Measurements from ENCODE around the gene FBXO39.
"Not testable (repeated sequence)": the region's sequence is repeated elsewhere in the genome, so short reads cannot be mapped to it uniquely, and the experiment has no call there.

Gene FBXO39

GRCh38 chr17:6772016-6772415 lies 4.0 kb upstream of the FBXO39 start:
- Histone ChIP-seq H3K36me3 (ENCODE audit: insufficient read depth, low read length) (no peaks in the 10 kb centered on the region), H3K9ac (ENCODE audit: low read depth, low read length) (no peak overlapping the region), H3K9me3 (ENCODE audit: control insufficient read depth, insufficient read depth, low read length) (peaks cover 12% of the 10 kb centered on the region), H3K4me1 (ENCODE audit: insufficient read depth, low read length) (no peaks in the 10 kb centered on the region)

GRCh38 chr17:6774906-6775305 lies 1.1 kb upstream of the FBXO39 start:
- not testable (repeated sequence) for H3K9ac ChIP-seq (ENCODE audit: low read depth, low read length); H3K4me1 ChIP-seq (ENCODE audit: insufficient read depth, low read length); H3K9me3 ChIP-seq (ENCODE audit: control insufficient read depth, insufficient read depth, low read length); H3K36me3 ChIP-seq (ENCODE audit: insufficient read depth, low read length)

- no peaks in the 10 kb centered on the region for H3K36me3 ChIP-seq (ENCODE audit: insufficient read depth, low read length)
- no peak overlapping the region for H3K9ac ChIP-seq (ENCODE audit: low read depth, low read length)
- H3K9me3 ChIP-seq (ENCODE audit: control insufficient read depth, insufficient read depth, low read length): 0 out of 2 replicates have a peak, but pooled peaks cover 3% of the 10 kb centered on the region
- no peaks in the 10 kb centered on the region for H3K4me1 ChIP-seq (ENCODE audit: insufficient read depth, low read length)
These were observed 3.4 kb downstream of the FBXO39 start for GRCh38 chr17:6779411-6779810.

- 0 out of 2 replicates have a peak, but pooled peaks cover under 1% of the 10 kb centered on the region for H3K9me3 ChIP-seq (ENCODE audit: control insufficient read depth, insufficient read depth, low read length)
- no peak overlapping the region for H3K9ac ChIP-seq (ENCODE audit: low read depth, low read length)
- no peaks in the 10 kb centered on the region for H3K4me1 ChIP-seq (ENCODE audit: insufficient read depth, low read length)
- no peaks in the 10 kb centered on the region for H3K36me3 ChIP-seq (ENCODE audit: insufficient read depth, low read length)
These were observed 4.0 kb downstream of the FBXO39 start for GRCh38 chr17:6780001-6780400.

- Histone ChIP-seq H3K9ac (ENCODE audit: low read depth, low read length) (no peak overlapping the region), H3K9me3 (ENCODE audit: control insufficient read depth, insufficient read depth, low read length) (no peaks in the 10 kb centered on the region)
These were observed 4.9 kb downstream of the FBXO39 start for GRCh38 chr17:6780886-6781285.

GRCh38 chr17:6782244-6782643 lies 6.2 kb downstream of the FBXO39 start:
- Histone ChIP-seq H3K9me3 (ENCODE audit: control insufficient read depth, insufficient read depth, low read length) (no peaks in the 10 kb centered on the region), H3K36me3 (ENCODE audit: insufficient read depth, low read length) (no peaks in the 10 kb centered on the region), H3K9ac (ENCODE audit: low read depth, low read length) (no peak overlapping the region), H3K4me1 (ENCODE audit: insufficient read depth, low read length) (no peaks in the 10 kb centered on the region)

More at GRCh38 chr17:6780886-6781285, 4.9 kb downstream of the FBXO39 start:
- no peaks in the 10 kb centered on the region for H3K4me1 ChIP-seq (ENCODE audit: insufficient read depth, low read length)
- H3K36me3 ChIP-seq (ENCODE audit: insufficient read depth, low read length): no peaks in the 10 kb centered on the region

GRCh38 chr17:6786618-6787017 lies 10.6 kb downstream of the FBXO39 start:
- no peaks in the 10 kb centered on the region for H3K36me3 ChIP-seq (ENCODE audit: insufficient read depth, low read length)
- H3K4me1 ChIP-seq (ENCODE audit: insufficient read depth, low read length): no peaks in the 10 kb centered on the region
- H3K9ac ChIP-seq (ENCODE audit: low read depth, low read length): no peak overlapping the region
- no peaks in the 10 kb centered on the region for H3K9me3 ChIP-seq (ENCODE audit: control insufficient read depth, insufficient read depth, low read length)

GRCh38 chr17:6787081-6787693 lies 11.2 kb downstream of the FBXO39 start:
- H3K36me3 ChIP-seq (ENCODE audit: insufficient read depth, low read length): no peaks in the 10 kb centered on the region
- H3K9me3 ChIP-seq (ENCODE audit: control insufficient read depth, insufficient read depth, low read length): no peaks in the 10 kb centered on the region
- H3K9ac ChIP-seq (ENCODE audit: low read depth, low read length): no peak overlapping the region
- no peaks in the 10 kb centered on the region for H3K4me1 ChIP-seq (ENCODE audit: insufficient read depth, low read length)

- H3K9ac ChIP-seq (ENCODE audit: low read depth, low read length): no peak overlapping the region
- H3K4me1 ChIP-seq (ENCODE audit: insufficient read depth, low read length): no peaks in the 10 kb centered on the region; the same call in 1 of the 2 replicates
- no peaks in the 10 kb centered on the region for H3K9me3 ChIP-seq (ENCODE audit: control insufficient read depth, insufficient read depth, low read length)
- no peaks in the 10 kb centered on the region for H3K36me3 ChIP-seq (ENCODE audit: insufficient read depth, low read length)
These were observed 13.1 kb downstream of the FBXO39 start for GRCh38 chr17:6789146-6789545.

GRCh38 chr17:6793748-6794493 lies 17.9 kb downstream of the FBXO39 start:
- no peaks in the 10 kb centered on the region; the same call in 1 of the 2 replicates for H3K4me1 ChIP-seq (ENCODE audit: insufficient read depth, low read length)
- no peaks in the 10 kb centered on the region for H3K36me3 ChIP-seq (ENCODE audit: insufficient read depth, low read length)
- H3K9me3 ChIP-seq (ENCODE audit: control insufficient read depth, insufficient read depth, low read length): no peaks in the 10 kb centered on the region
- H3K9ac ChIP-seq (ENCODE audit: low read depth, low read length): no peak overlapping the region

GRCh38 chr17:6796017-6796886 lies 20.2 kb downstream of the FBXO39 start:
- Histone ChIP-seq H3K36me3 (ENCODE audit: insufficient read depth, low read length) (no peaks in the 10 kb centered on the region), H3K4me1 (ENCODE audit: insufficient read depth, low read length) (peaks cover 5% of the 10 kb centered on the region; the same call in 1 of the 2 replicates), H3K9me3 (ENCODE audit: control insufficient read depth, insufficient read depth, low read length) (no peaks in the 10 kb centered on the region), H3K9ac (ENCODE audit: low read depth, low read length) (no peak overlapping the region)

GRCh38 chr17:6796887-6797490 lies 21.0 kb downstream of the FBXO39 start:
- Histone ChIP-seq H3K4me1 (ENCODE audit: insufficient read depth, low read length) (peaks cover 5% of the 10 kb centered on the region; the same call in 1 of the 2 replicates), H3K9ac (ENCODE audit: low read depth, low read length) (no peak overlapping the region), H3K9me3 (ENCODE audit: control insufficient read depth, insufficient read depth, low read length) (no peaks in the 10 kb centered on the region), H3K36me3 (ENCODE audit: insufficient read depth, low read length) (no peaks in the 10 kb centered on the region)

GRCh38 chr17:6797718-6798351 lies 21.8 kb downstream of the FBXO39 start:
- H3K36me3 ChIP-seq (ENCODE audit: insufficient read depth, low read length): no peaks in the 10 kb centered on the region
- H3K9ac ChIP-seq (ENCODE audit: low read depth, low read length): no peak overlapping the region
- H3K4me1 ChIP-seq (ENCODE audit: insufficient read depth, low read length): peaks cover 5% of the 10 kb centered on the region; the same call in 1 of the 2 replicates
- no peaks in the 10 kb centered on the region for H3K9me3 ChIP-seq (ENCODE audit: control insufficient read depth, insufficient read depth, low read length)

- no peak overlapping the region for H3K9ac ChIP-seq (ENCODE audit: low read depth, low read length)
- H3K36me3 ChIP-seq (ENCODE audit: insufficient read depth, low read length): no peaks in the 10 kb centered on the region
- no peaks in the 10 kb centered on the region for H3K9me3 ChIP-seq (ENCODE audit: control insufficient read depth, insufficient read depth, low read length)
- H3K4me1 ChIP-seq (ENCODE audit: insufficient read depth, low read length): peaks cover 5% of the 10 kb centered on the region; the same call in 1 of the 2 replicates
These were observed 23.7 kb downstream of the FBXO39 start for GRCh38 chr17:6799738-6800137.
